ENCODE data around the gene PRKG1.

GRCh38 chr10:51121861-51122260 lies 47.6 kb downstream of the PRKG1 start:
- TF ChIP-seq CTCF (conservative IDR thresholded peaks at IDR 0.05; ENCODE audit: low read depth in 2 of 2) (no peak), EZH2phosphoT487 (IDR thresholded peaks at IDR 0.05; ENCODE audit: unreplicated experiment) (no peak)

Measured in GM23338 (cell line).